ENCODE data around the gene AMIGO2. TPM values are rescaled to one million over a fixed set of nuclear protein-coding genes. Genes with fewer than 3 reads are reported as not detected.
A peak's percentile ranks its signal among the peaks of the same experiment; 100 is the strongest.

AMIGO2 gene
- total RNA-seq, 4 donors from 2014 or later: 5.8 to 17.8 (median 13.4) TPM

GRCh38 chr12:47080725-47081502, 1.2 kb upstream of the AMIGO2 start:
- TF ChIP-seq, protein P1, sequence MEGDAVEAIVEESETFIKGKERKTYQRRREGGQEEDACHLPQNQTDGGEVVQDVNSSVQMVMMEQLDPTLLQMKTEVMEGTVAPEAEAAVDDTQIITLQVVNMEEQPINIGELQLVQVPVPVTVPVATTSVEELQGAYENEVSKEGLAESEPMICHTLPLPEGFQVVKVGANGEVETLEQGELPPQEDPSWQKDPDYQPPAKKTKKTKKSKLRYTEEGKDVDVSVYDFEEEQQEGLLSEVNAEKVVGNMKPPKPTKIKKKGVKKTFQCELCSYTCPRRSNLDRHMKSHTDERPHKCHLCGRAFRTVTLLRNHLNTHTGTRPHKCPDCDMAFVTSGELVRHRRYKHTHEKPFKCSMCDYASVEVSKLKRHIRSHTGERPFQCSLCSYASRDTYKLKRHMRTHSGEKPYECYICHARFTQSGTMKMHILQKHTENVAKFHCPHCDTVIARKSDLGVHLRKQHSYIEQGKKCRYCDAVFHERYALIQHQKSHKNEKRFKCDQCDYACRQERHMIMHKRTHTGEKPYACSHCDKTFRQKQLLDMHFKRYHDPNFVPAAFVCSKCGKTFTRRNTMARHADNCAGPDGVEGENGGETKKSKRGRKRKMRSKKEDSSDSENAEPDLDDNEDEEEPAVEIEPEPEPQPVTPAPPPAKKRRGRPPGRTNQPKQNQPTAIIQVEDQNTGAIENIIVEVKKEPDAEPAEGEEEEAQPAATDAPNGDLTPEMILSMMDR (IDR thresholded peaks at IDR 0.05): no peak
- DNase-seq (ENCODE audit: low spot score): peak; percentile 70
- ATAC-seq (ENCODE audit: low FRiP score): peak; percentile 39

GRCh38 chr12:47079981-47080724, 394 bp upstream of the AMIGO2 start:
- TF ChIP-seq, protein P1 (IDR thresholded peaks at IDR 0.05): no peak
- peak; percentile 38 for DNase-seq (ENCODE audit: low spot score)
- peak; percentile 45 for ATAC-seq (ENCODE audit: low FRiP score)

DNA sequence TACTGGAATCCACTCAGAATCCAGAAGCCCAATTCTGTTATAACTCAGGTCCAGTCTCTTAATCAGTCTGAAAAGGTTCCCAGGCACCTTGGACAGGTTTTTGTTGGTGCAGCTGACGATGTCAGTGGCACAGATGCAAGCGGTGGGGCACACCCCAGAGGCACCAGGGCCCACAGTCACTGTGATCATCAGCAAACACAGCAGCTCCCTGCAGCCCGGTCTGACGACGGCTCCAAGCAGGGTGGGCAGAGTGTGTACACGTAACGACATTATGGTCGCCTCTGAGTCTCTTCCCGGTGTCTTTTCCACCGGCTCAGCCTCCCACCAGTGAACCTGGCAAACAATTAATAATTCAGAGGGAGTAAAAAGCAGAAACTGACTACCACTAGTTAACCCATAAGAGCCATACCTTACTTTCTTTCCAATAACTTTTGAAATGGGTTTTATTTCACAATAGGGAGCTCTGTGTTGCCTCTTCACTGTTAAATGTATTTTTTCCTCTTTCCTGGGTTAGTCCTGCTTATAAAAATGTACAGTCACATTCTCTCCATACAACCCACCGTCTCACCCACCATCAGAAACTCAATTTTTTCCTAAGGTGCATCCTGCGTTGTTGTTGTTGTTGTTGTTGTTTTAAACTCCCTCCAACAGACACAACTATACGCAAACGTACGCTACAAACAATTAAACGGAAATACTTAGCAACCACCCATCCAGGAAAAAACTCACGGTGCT, 859 bp downstream of the AMIGO2 start:
- DNase-seq (ENCODE audit: low spot score) (no peak), ATAC-seq (ENCODE audit: low FRiP score) (peak; percentile 34)
- TF ChIP-seq, protein P1 (IDR thresholded peaks at IDR 0.05): no peak

DNA sequence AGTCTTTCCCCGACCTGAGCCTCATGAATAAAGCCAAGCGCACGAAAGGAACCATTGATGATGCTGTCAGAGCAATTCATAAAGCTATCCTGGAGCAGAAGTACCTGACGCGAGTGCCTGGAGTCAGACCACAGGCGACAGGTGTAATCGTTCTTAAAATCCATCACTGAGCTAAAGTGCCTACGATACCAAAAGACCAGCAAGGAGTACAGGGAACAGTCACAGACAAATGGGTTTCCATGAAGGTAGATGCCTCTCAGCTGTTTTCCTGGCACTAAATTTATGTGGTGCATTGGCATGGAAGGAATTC, 1.7 kb downstream of the AMIGO2 start:
- ATAC-seq (ENCODE audit: low FRiP score) (no peak), DNase-seq (ENCODE audit: low spot score) (no peak)
- TF ChIP-seq, protein P1 (IDR thresholded peaks at IDR 0.05): no peak

GRCh38 chr12:47077206-47078085, 2.3 kb downstream of the AMIGO2 start:
- no peak for DNase-seq (ENCODE audit: low spot score)
- ATAC-seq (ENCODE audit: low FRiP score): no peak
- TF ChIP-seq, protein P1 (IDR thresholded peaks at IDR 0.05): no peak
